ENCODE results near the gene TCF4.

DNA sequence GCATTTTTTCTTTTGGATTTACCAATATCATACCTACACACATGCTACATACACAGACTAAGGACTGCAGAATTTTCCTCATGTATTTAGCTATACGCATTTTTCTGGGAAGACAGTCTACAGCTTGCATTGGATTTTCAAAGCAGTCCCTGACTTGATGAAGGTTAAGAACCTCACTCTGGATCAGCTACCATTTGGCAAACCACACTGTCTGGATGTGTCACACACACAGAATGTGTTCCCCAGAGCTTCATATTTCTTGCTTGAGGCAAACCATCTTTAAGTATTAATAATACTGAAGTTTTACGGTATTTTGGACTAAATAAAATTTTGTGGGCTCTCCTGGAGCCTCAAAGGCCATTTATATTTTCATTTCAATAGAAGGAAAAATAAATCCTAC is 102.3 kb downstream of the TCF4 start:
- TF ChIP-seq, protein P1, sequence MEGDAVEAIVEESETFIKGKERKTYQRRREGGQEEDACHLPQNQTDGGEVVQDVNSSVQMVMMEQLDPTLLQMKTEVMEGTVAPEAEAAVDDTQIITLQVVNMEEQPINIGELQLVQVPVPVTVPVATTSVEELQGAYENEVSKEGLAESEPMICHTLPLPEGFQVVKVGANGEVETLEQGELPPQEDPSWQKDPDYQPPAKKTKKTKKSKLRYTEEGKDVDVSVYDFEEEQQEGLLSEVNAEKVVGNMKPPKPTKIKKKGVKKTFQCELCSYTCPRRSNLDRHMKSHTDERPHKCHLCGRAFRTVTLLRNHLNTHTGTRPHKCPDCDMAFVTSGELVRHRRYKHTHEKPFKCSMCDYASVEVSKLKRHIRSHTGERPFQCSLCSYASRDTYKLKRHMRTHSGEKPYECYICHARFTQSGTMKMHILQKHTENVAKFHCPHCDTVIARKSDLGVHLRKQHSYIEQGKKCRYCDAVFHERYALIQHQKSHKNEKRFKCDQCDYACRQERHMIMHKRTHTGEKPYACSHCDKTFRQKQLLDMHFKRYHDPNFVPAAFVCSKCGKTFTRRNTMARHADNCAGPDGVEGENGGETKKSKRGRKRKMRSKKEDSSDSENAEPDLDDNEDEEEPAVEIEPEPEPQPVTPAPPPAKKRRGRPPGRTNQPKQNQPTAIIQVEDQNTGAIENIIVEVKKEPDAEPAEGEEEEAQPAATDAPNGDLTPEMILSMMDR (conservative IDR thresholded peaks at IDR 0.05; ENCODE audit: low read depth in 2 of 2): no peak
- no peak for TF ChIP-seq EZH2 (IDR thresholded peaks at IDR 0.05; ENCODE audit: low read depth, unreplicated experiment)
- TF ChIP-seq ETS1 (IDR thresholded peaks at IDR 0.05): no peak
- no peak for TF ChIP-seq CREB1 (CRISPR knock-in tag; IDR thresholded peaks at IDR 0.05; ENCODE audit: low read depth)
- TF ChIP-seq, protein P2, sequence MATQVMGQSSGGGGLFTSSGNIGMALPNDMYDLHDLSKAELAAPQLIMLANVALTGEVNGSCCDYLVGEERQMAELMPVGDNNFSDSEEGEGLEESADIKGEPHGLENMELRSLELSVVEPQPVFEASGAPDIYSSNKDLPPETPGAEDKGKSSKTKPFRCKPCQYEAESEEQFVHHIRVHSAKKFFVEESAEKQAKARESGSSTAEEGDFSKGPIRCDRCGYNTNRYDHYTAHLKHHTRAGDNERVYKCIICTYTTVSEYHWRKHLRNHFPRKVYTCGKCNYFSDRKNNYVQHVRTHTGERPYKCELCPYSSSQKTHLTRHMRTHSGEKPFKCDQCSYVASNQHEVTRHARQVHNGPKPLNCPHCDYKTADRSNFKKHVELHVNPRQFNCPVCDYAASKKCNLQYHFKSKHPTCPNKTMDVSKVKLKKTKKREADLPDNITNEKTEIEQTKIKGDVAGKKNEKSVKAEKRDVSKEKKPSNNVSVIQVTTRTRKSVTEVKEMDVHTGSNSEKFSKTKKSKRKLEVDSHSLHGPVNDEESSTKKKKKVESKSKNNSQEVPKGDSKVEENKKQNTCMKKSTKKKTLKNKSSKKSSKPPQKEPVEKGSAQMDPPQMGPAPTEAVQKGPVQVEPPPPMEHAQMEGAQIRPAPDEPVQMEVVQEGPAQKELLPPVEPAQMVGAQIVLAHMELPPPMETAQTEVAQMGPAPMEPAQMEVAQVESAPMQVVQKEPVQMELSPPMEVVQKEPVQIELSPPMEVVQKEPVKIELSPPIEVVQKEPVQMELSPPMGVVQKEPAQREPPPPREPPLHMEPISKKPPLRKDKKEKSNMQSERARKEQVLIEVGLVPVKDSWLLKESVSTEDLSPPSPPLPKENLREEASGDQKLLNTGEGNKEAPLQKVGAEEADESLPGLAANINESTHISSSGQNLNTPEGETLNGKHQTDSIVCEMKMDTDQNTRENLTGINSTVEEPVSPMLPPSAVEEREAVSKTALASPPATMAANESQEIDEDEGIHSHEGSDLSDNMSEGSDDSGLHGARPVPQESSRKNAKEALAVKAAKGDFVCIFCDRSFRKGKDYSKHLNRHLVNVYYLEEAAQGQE (IDR thresholded peaks at IDR 0.05; ENCODE audit: unreplicated experiment): no peak
- no peak for TF ChIP-seq STAT1 (IDR thresholded peaks at IDR 0.05; ENCODE audit: unreplicated experiment)
- TF ChIP-seq EZH2phosphoT487 (IDR thresholded peaks at IDR 0.05; ENCODE audit: unreplicated experiment): no peak
- no peak for TF ChIP-seq ZNF331 (CRISPR knock-in tag; IDR thresholded peaks at IDR 0.05; ENCODE audit: low read depth)
- no peak for TF ChIP-seq POLR2AphosphoS5 (IDR thresholded peaks at IDR 0.05; ENCODE audit: low read depth)
- no peak for TF ChIP-seq NANOG (IDR thresholded peaks at IDR 0.05; ENCODE audit: borderline replicate concordance)
- TF ChIP-seq JUNB (IDR thresholded peaks at IDR 0.05; ENCODE audit: unreplicated experiment): no peak
- no peak for TF ChIP-seq ZNF114 (CRISPR knock-in tag; IDR thresholded peaks at IDR 0.05)
- TF ChIP-seq ZNF462 (CRISPR knock-in tag; IDR thresholded peaks at IDR 0.05): no peak

Measured in GM23338 (cell line).